OCI-LY7 (cell line): ENCODE data around the gene C4B.

ENCODE experiments used
- CTCF ChIP-seq: fragments of 200-600 bp; sonication (generic); conservative IDR thresholded peaks from 2 replicates; pipeline ENCODE4 v1.5.1; 2014; ENCODE audit warnings: mild to moderate bottlenecking, antibody characterized with exemption, low read length, moderate library complexity, mixed read lengths
- EZH2phosphoT487 ChIP-seq: fragments of 200-600 bp; sonication (generic); IDR thresholded peaks from 2 replicates; pipeline ENCODE4 v1.6.1; 2018; ENCODE audit warnings: low read depth, borderline replicate concordance, mild to moderate bottlenecking, mixed run types, antibody characterized with exemption, low read length, moderate library complexity, mixed read lengths

- TF ChIP-seq CTCF (no peak), EZH2phosphoT487 (no peak)
Observed at GRCh38 chr6:31977816-31978431, 36.7 kb upstream of the C4B start.
